Activated CD8-positive, alpha-beta memory T cell treated with anti-CD3 and anti-CD28 coated beads, Interleukin-2, amount 50 U/mL, for 24 hours (primary cell): ENCODE data around the gene SH3TC1.

Experiments
- DNase-seq: peaks from one replicate; pipeline ENCODE4 v3.0.0-alpha.2; 2020; ENCODE audit errors: extremely low read depth

The SH3TC1 gene

GRCh38 chr4:8241895-8242696, 43.0 kb downstream of the SH3TC1 start:
- peak; percentile 56 for DNase-seq

- DNase-seq, result no peak
Observed at GRCh38 chr4:8242782-8243560, 43.9 kb downstream of the SH3TC1 start.

DNA sequence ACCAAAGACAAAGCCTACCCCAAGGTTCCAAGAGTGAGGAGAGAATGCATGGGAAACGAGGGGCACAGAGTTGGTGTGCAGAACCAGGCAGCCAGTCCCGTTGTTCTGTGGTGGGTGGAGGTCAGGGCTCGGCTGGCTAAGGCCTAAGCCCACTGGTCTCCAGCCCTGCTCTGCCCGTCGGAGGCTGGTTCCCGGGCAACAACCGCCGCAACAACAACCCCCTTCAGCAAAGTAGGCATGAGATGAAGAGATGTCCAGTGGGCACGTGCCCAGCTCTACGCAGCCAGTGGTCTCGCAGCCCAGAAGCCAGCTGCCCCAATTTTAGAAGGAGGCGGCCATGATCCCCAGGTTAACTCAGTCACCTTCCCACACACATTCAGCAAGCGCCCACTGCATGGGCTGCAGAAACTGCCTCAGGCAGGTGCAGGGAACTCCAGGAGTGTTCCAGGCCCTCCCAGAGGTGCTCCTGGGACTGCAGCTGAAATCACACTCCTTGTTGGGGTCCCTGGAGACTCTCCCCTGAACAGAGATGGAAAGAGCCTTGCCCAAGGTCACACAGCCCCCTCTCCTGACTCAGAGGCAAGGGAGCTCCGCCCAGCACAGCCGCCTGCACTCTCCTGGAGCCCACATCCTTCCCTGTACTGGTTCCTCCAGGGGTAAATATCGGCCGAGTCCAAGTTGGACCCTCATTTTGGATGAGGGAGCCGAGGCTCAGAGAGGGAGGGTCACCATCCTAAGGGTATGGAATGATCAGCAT, 45.1 kb downstream of the SH3TC1 start:
- DNase-seq, result no peak

- DNase-seq, result no peak
Observed at GRCh38 chr4:8244931-8245460, 45.9 kb downstream of the SH3TC1 start.

GRCh38 chr4:8245884-8246833, 47.1 kb downstream of the SH3TC1 start:
- DNase-seq, result no peak

- DNase-seq, result no peak
Observed at GRCh38 chr4:8247047-8247930, 48.2 kb downstream of the SH3TC1 start.

DNA sequence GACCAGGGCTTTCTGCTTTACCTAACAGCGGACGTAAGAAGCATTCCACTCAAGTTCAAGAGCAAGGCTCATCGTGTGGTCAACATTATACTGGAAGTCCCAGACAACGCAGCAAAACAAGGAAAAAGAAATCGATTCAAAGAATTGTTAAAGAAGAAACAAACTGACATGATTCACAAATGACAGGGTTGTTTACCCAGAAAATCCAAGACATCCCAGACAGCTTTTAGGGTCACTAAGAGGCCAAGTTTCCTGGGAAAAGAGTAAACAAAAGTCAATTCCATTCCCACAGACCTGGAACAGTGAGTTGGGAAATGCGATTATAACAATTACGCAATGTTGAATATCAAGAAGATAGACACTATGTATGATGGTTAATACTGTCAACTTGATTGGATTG, 49.0 kb downstream of the SH3TC1 start:
- DNase-seq, result no peak

DNA sequence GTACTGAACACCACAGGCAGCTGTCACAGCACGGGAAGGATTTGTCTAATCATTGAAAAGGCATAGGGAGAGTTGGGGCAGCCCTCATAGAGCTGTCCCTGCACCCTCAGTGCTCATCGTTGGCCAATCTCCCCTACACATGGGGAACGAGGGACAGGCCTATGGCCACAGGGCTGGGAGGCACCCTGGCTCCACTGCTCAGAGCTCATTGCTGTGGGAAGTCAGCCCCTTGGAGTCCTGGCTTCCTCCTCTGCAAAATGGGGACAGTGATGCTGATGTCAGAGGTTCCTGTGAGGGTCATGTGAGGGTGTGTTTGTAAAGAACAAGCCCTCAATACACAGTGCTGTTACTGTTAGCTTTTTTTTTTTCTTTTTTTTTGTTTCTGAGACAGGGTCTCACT, 51.1 kb downstream of the SH3TC1 start:
- no peak for DNase-seq

GRCh38 chr4:8250637-8251036, 51.5 kb downstream of the SH3TC1 start:
- DNase-seq, result no peak

GRCh38 chr4:8251110-8251883, 52.2 kb downstream of the SH3TC1 start:
- no peak for DNase-seq

GRCh38 chr4:8252301-8253173, 53.4 kb downstream of the SH3TC1 start:
- no peak for DNase-seq

DNA sequence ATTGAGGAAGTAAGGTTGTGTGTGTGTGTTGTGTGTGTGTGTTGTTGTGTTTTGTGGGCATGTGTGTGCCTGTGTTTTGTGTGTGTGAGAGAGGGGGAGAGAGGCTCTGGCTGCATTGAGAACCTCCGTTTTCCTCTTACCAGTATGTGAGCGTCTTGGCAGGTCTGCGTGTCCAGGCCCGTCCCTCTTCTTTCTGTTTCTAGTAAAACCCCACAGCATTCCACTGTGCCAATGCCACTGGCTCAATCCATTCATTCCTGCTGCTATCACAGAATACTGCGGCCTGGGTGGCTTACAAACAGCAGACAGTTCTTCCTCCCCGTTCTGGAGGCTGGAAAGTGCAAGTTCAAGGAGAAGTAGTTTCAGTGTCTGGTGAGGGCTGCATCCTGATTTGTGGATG, 55.0 kb downstream of the SH3TC1 start:
- DNase-seq, result no peak

- DNase-seq, result no peak
Observed at GRCh38 chr4:8255698-8256441, 56.8 kb downstream of the SH3TC1 start.

DNA sequence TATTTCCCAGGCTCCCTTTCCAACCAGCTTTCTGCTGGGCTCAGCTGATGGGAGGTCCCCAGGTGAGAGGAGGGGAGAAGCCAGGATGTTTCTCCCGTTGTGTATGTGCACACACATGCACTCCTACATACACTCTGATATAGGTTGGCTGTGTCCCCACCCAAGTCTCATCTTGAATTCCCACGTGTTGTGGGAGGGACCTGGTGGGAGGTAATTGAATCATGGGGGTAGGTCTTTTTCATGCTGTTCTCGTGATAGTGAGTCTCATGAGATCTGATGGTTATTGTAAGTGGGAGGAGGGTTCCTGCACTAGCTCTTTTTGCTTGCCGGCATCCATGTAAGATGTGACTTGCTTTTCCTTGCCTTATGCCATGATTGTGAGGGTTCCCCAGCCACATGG, 58.8 kb downstream of the SH3TC1 start:
- DNase-seq, result no peak

DNA sequence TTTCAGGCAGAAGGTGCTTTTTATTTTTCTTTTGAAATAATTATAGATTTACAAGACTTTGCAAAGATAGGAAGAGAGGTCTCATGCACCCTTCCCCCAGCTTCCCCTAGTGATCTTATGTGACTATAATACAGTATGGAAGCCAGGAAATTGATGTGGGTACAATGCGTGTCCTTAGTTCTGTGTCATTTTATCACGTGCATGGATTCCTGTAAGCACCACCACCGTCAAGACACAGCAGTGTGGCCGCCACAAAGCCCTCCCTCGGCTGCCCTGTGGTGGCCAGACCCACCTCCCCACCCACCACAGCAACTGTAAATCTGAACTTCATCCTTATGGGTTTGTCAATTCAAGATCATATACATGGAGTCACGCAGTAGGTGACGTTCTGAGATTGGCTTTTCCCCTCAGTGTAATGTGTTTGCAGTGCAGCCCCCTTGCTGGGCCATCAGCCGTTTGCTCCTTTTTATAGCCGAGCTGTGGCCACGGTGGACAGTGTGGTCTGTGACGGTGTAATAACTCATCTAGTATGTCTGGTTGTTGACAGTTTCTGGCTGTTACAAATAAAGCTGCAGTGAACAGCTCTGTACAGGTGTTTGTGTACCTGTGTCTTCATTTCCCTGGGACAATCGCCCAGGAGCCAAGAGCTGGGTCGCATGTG, 59.6 kb downstream of the SH3TC1 start:
- DNase-seq, result no peak

DNA sequence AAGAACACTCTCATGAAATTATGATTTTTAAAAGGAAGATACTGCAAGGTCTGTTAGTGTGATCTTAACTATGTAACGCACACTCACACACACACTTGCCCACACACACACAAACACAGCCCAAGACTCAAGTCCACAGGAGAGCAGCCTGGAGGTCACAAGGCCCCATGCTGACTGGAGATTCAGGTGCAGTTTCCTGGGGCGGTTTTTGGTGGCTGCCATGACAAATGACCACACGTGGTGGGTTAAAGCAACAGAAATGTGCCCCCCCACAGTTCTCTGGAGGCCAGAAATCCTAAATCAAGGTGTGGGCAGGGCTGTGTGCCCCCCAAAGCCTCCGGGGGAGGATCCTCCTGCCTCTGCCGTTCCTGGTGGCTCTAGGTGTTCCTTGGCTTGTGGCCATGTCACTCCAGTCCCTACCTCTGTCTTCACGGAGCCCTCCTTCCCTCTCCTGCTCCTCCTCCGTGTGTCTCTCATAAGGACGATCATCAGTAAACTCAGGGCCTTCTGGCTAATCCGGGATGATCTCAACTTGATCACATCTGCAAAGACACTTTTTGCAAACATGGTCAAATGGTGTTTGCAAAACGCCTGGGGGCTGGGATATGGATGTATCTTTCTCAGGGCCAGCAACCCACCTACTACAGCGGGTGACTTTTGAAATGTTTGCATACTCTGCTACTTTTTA, 60.8 kb downstream of the SH3TC1 start:
- DNase-seq, result no peak
